GM12873 (cell line): ENCODE results near the gene LHFPL6.

ENCODE experiments used
- CTCF ChIP-seq: IDR thresholded peaks from 2 replicates; pipeline ENCODE4 v1.5.1; 2012; ENCODE audit warnings: low read depth, mild to moderate bottlenecking, moderate library complexity, low read length, control low read depth; ENCODE audit not compliant: insufficient read depth; ENCODE audit errors: missing control alignments

The LHFPL6 gene

GRCh38 chr13:39446865-39447264 lies 156.1 kb downstream of the LHFPL6 start:
- TF ChIP-seq CTCF, result no peak

- TF ChIP-seq CTCF, result no peak
Measured at GRCh38 chr13:39444866-39445265, 158.1 kb downstream of the LHFPL6 start.

GRCh38 chr13:39433651-39434050 lies 169.3 kb downstream of the LHFPL6 start:
- no peak for TF ChIP-seq CTCF

DNA sequence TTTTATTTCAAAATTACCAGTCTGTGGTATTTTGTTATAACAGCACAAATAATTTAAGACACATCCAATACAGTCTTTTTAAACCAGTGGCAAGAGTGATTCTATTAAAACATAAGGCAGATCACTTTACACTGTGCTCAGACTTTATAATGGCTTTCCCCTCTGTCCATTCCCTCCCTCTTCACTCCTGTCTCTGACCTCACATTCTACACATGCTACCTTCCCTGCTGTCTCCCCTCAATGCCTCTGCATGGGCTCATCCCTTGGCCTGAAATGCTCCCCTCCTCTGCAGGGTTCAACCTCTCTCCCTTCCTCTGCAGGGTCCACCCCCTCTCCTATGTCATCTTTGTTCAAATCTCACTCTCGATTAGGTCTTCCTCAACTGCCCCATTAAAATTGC lies 170.8 kb downstream of the LHFPL6 start:
- no peak for TF ChIP-seq CTCF

- no peak for TF ChIP-seq CTCF
Measured at GRCh38 chr13:39422845-39423565, 180.0 kb downstream of the LHFPL6 start.

GRCh38 chr13:39419876-39420275 lies 183.1 kb downstream of the LHFPL6 start:
- TF ChIP-seq CTCF, result no peak

GRCh38 chr13:39419068-39419467 lies 183.9 kb downstream of the LHFPL6 start:
- no peak for TF ChIP-seq CTCF
